ENCODE measurements around the gene LEPROT.
"Not testable (repeated sequence)": the region's sequence is repeated elsewhere in the genome, so short reads cannot be mapped to it uniquely, and the experiment has no call there.

Gene LEPROT

GRCh38 chr1:65420590-65421350 lies at the start of gene LEPROT, which contains the start of gene LEPR:
Gene LEPROT, plus strand, starts transcription at chr1:65420668. Its CDS starts 57 bp downstream, at chr1:65420725.
Gene LEPR, plus strand, starts transcription at chr1:65420668. Its CDS starts 144,898 bp downstream, at chr1:65565566.
- Histone ChIP-seq H3K4me3 (ENCODE audit: low read depth in 1 of 5, low read length in 5 of 5) (peak within 1 kb of the TSS; percentile 89 to 96 (median 92)), H3K9ac (ENCODE audit: low read length in 5 of 5) (peak within 1 kb of the TSS; percentile 85 to 98 (median 95)), H3K4me1 (ENCODE audit: control insufficient read depth in 5 of 5, insufficient read depth in 5 of 5, low read length in 5 of 5) (peaks cover 4 to 39% (median 33%) of the 10 kb centered on the region in 5 donors), H3K36me3 (ENCODE audit: control insufficient read depth in 5 of 5, insufficient read depth in 5 of 5, low read length in 5 of 5) (peaks cover 1 to 7% (median 5%) of the 10 kb centered on the region in 5 donors), H3K27ac (ENCODE audit: low read depth, low read length) (peak within 1 kb of the TSS; percentile 95), H3K27me3 (ENCODE audit: control insufficient read depth in 5 of 5, insufficient read depth in 4 of 5, low read length in 5 of 5) (peaks cover 0 to under 1% (median 0%) of the 10 kb centered on the region in 5 donors), H3K9me3 (ENCODE audit: control insufficient read depth in 5 of 5, low read length in 5 of 5) (no peaks in the 10 kb centered on the region)

- Histone ChIP-seq H3K27me3 (ENCODE audit: control insufficient read depth in 5 of 5, insufficient read depth in 4 of 5, low read length in 5 of 5) (no peaks in the 10 kb centered on the region), H3K4me3 (ENCODE audit: low read depth in 1 of 5, low read length in 5 of 5) (no peak overlapping the region), H3K9ac (ENCODE audit: low read length in 5 of 5) (no peak overlapping the region), H3K9me3 (ENCODE audit: control insufficient read depth in 5 of 5, low read length in 5 of 5) (no peaks in the 10 kb centered on the region), H3K36me3 (ENCODE audit: control insufficient read depth in 5 of 5, insufficient read depth in 5 of 5, low read length in 5 of 5) (no peaks in the 10 kb centered on the region), H3K4me1 (ENCODE audit: control insufficient read depth in 5 of 5, insufficient read depth in 5 of 5, low read length in 5 of 5) (peaks cover 0 to 8% (median 0%) of the 10 kb centered on the region in 5 donors), H3K27ac (ENCODE audit: low read depth, low read length) (no peak overlapping the region)
Measured at GRCh38 chr1:65371544-65371943, 48.9 kb upstream of the LEPROT start.

GRCh38 chr1:65372557-65372956 lies 47.9 kb upstream of the LEPROT start:
- Histone ChIP-seq H3K9ac (ENCODE audit: low read length in 5 of 5) (no peak overlapping the region), H3K27me3 (ENCODE audit: control insufficient read depth in 5 of 5, insufficient read depth in 4 of 5, low read length in 5 of 5) (no peaks in the 10 kb centered on the region), H3K9me3 (ENCODE audit: control insufficient read depth in 5 of 5, low read length in 5 of 5) (no peaks in the 10 kb centered on the region), H3K27ac (ENCODE audit: low read depth, low read length) (no peak overlapping the region), H3K4me3 (ENCODE audit: low read depth in 1 of 5, low read length in 5 of 5) (no peak overlapping the region), H3K36me3 (ENCODE audit: control insufficient read depth in 5 of 5, insufficient read depth in 5 of 5, low read length in 5 of 5) (no peaks in the 10 kb centered on the region), H3K4me1 (ENCODE audit: control insufficient read depth in 5 of 5, insufficient read depth in 5 of 5, low read length in 5 of 5) (peaks cover 0 to 8% (median 0%) of the 10 kb centered on the region in 5 donors)

GRCh38 chr1:65377496-65378246 lies 42.8 kb upstream of the LEPROT start:
- no peak overlapping the region for H3K9ac ChIP-seq (ENCODE audit: low read length in 5 of 5)
- H3K4me3 ChIP-seq (ENCODE audit: low read depth in 1 of 5, low read length in 5 of 5) = no peak overlapping the region
- H3K9me3 ChIP-seq (ENCODE audit: control insufficient read depth in 5 of 5, low read length in 5 of 5) = no peaks in the 10 kb centered on the region
- H3K27me3 ChIP-seq (ENCODE audit: control insufficient read depth in 5 of 5, insufficient read depth in 4 of 5, low read length in 5 of 5) = no peaks in the 10 kb centered on the region
- H3K4me1 ChIP-seq (ENCODE audit: control insufficient read depth in 5 of 5, insufficient read depth in 5 of 5, low read length in 5 of 5) = peaks cover 0 to 2% (median 0%) of the 10 kb centered on the region in 5 donors
- no peaks in the 10 kb centered on the region for H3K36me3 ChIP-seq (ENCODE audit: control insufficient read depth in 5 of 5, insufficient read depth in 5 of 5, low read length in 5 of 5)
- H3K27ac ChIP-seq (ENCODE audit: low read depth, low read length) = no peak overlapping the region

GRCh38 chr1:65378247-65378946 lies 42.1 kb upstream of the LEPROT start:
- no peak overlapping the region for H3K9ac ChIP-seq (ENCODE audit: low read length in 5 of 5)
- no peak overlapping the region for H3K27ac ChIP-seq (ENCODE audit: low read depth, low read length)
- no peaks in the 10 kb centered on the region for H3K27me3 ChIP-seq (ENCODE audit: control insufficient read depth in 5 of 5, insufficient read depth in 4 of 5, low read length in 5 of 5)
- H3K4me1 ChIP-seq (ENCODE audit: control insufficient read depth in 5 of 5, insufficient read depth in 5 of 5, low read length in 5 of 5) = no peaks in the 10 kb centered on the region
- no peaks in the 10 kb centered on the region for H3K36me3 ChIP-seq (ENCODE audit: control insufficient read depth in 5 of 5, insufficient read depth in 5 of 5, low read length in 5 of 5)
- H3K9me3 ChIP-seq (ENCODE audit: control insufficient read depth in 5 of 5, low read length in 5 of 5) = no peaks in the 10 kb centered on the region
- no peak overlapping the region for H3K4me3 ChIP-seq (ENCODE audit: low read depth in 1 of 5, low read length in 5 of 5)

GRCh38 chr1:65384426-65384825 lies 36.0 kb upstream of the LEPROT start:
- not testable (repeated sequence) for H3K9me3 ChIP-seq (ENCODE audit: control insufficient read depth in 5 of 5, low read length in 5 of 5); H3K36me3 ChIP-seq (ENCODE audit: control insufficient read depth in 5 of 5, insufficient read depth in 5 of 5, low read length in 5 of 5); H3K27me3 ChIP-seq (ENCODE audit: control insufficient read depth in 5 of 5, insufficient read depth in 4 of 5, low read length in 5 of 5); H3K27ac ChIP-seq (ENCODE audit: low read depth, low read length); H3K4me3 ChIP-seq (ENCODE audit: low read depth in 1 of 5, low read length in 5 of 5); H3K4me1 ChIP-seq (ENCODE audit: control insufficient read depth in 5 of 5, insufficient read depth in 5 of 5, low read length in 5 of 5); H3K9ac ChIP-seq (ENCODE audit: low read length in 5 of 5)

GRCh38 chr1:65386439-65386838 lies 34.0 kb upstream of the LEPROT start:
- H3K27ac ChIP-seq (ENCODE audit: low read depth, low read length) = no peak overlapping the region
- H3K36me3 ChIP-seq (ENCODE audit: control insufficient read depth in 5 of 5, insufficient read depth in 5 of 5, low read length in 5 of 5) = no peaks in the 10 kb centered on the region
- no peaks in the 10 kb centered on the region for H3K4me1 ChIP-seq (ENCODE audit: control insufficient read depth in 5 of 5, insufficient read depth in 5 of 5, low read length in 5 of 5)

GRCh38 chr1:65387821-65388220 lies 32.6 kb upstream of the LEPROT start:
- H3K9ac ChIP-seq (ENCODE audit: low read length in 5 of 5) = no peak overlapping the region
- H3K4me3 ChIP-seq (ENCODE audit: low read depth in 1 of 5, low read length in 5 of 5) = no peak overlapping the region
- no peaks in the 10 kb centered on the region for H3K4me1 ChIP-seq (ENCODE audit: control insufficient read depth in 5 of 5, insufficient read depth in 5 of 5, low read length in 5 of 5)
- no peak overlapping the region for H3K27ac ChIP-seq (ENCODE audit: low read depth, low read length)
- H3K9me3 ChIP-seq (ENCODE audit: control insufficient read depth in 5 of 5, low read length in 5 of 5) = no peaks in the 10 kb centered on the region
- H3K27me3 ChIP-seq (ENCODE audit: control insufficient read depth in 5 of 5, insufficient read depth in 4 of 5, low read length in 5 of 5) = no peaks in the 10 kb centered on the region
- H3K36me3 ChIP-seq (ENCODE audit: control insufficient read depth in 5 of 5, insufficient read depth in 5 of 5, low read length in 5 of 5) = no peaks in the 10 kb centered on the region

More at GRCh38 chr1:65386439-65386838, 34.0 kb upstream of the LEPROT start:
- H3K27me3 ChIP-seq (ENCODE audit: control insufficient read depth in 5 of 5, insufficient read depth in 4 of 5, low read length in 5 of 5) = no peaks in the 10 kb centered on the region
- no peak overlapping the region for H3K4me3 ChIP-seq (ENCODE audit: low read depth in 1 of 5, low read length in 5 of 5)
- H3K9me3 ChIP-seq (ENCODE audit: control insufficient read depth in 5 of 5, low read length in 5 of 5) = no peaks in the 10 kb centered on the region
- no peak overlapping the region for H3K9ac ChIP-seq (ENCODE audit: low read length in 5 of 5)

- Histone ChIP-seq H3K36me3 (ENCODE audit: control insufficient read depth in 5 of 5, insufficient read depth in 5 of 5, low read length in 5 of 5) (no peaks in the 10 kb centered on the region), H3K9me3 (ENCODE audit: control insufficient read depth in 5 of 5, low read length in 5 of 5) (no peaks in the 10 kb centered on the region), H3K9ac (ENCODE audit: low read length in 5 of 5) (no peak overlapping the region), H3K27ac (ENCODE audit: low read depth, low read length) (no peak overlapping the region), H3K27me3 (ENCODE audit: control insufficient read depth in 5 of 5, insufficient read depth in 4 of 5, low read length in 5 of 5) (no peaks in the 10 kb centered on the region), H3K4me3 (ENCODE audit: low read depth in 1 of 5, low read length in 5 of 5) (no peak overlapping the region), H3K4me1 (ENCODE audit: control insufficient read depth in 5 of 5, insufficient read depth in 5 of 5, low read length in 5 of 5) (peaks cover 0 to 8% (median 0%) of the 10 kb centered on the region in 5 donors)
Measured at GRCh38 chr1:65388908-65389695, 31.4 kb upstream of the LEPROT start.

Data from subcutaneous abdominal adipose tissue (tissue), 5 donors.